ENCODE results near the gene NUPR2. TPM values are rescaled to one million over a fixed set of nuclear protein-coding genes. Genes with fewer than 3 reads are reported as not detected.

The NUPR2 gene
- total and polyA plus RNA-seq, 9 of the 15 experiments (the other 6 are each of a cell fraction or from before 2014, with no cell fraction given) = not detected

- no peak for TF ChIP-seq REST (IDR thresholded peaks at IDR 0.05; ENCODE audit: borderline replicate concordance)
- TF ChIP-seq REST (CRISPR knock-in tag; IDR thresholded peaks at IDR 0.05; ENCODE audit: low read depth) = no peak
- peak; percentile 53 for TF ChIP-seq RBM22 (IDR thresholded peaks at IDR 0.05; ENCODE audit: low read depth, low read length, poor library complexity, severe bottlenecking)
- no peak for TF ChIP-seq MTF1 (CRISPR knock-in tag; IDR thresholded peaks at IDR 0.05; ENCODE audit: borderline replicate concordance)
- peak; percentile 16; the same call in 1 of the 2 replicates for TF ChIP-seq ZNF395 (CRISPR knock-in tag; IDR thresholded peaks at IDR 0.05)
- no peak for TF ChIP-seq THRA (IDR thresholded peaks at IDR 0.05)
- no peak for TF ChIP-seq CAMTA2 (CRISPR knock-in tag; conservative IDR thresholded peaks at IDR 0.05)
- no peak for TF ChIP-seq ZBTB8A (IDR thresholded peaks at IDR 0.05; ENCODE audit: partially characterized antibody)
- no peak for TF ChIP-seq HDGF (IDR thresholded peaks at IDR 0.05)
- TF ChIP-seq ZNF217 (CRISPR knock-in tag; IDR thresholded peaks at IDR 0.05) = no peak
- TF ChIP-seq THRB (CRISPR knock-in tag; conservative IDR thresholded peaks at IDR 0.05) = no peak
- peak; percentile 95 for TF ChIP-seq CXXC5 (CRISPR knock-in tag; IDR thresholded peaks at IDR 0.05)
- TF ChIP-seq MAZ (CRISPR knock-in tag; conservative IDR thresholded peaks at IDR 0.05 in 1 of 2, IDR thresholded peaks at IDR 0.05 in 1 of 2) = peak in 1 of 2 experiments; percentile 57; a peak in 1 of 4 replicates
These were observed 9.8 kb downstream of the NUPR2 start, which contains the start of gene CHCHD2 (continued) for GRCh38 chr7:56106108-56107073.
